PC-9 (cell line): ENCODE results near the gene CLDN16. TPM values are rescaled to one million over a fixed set of nuclear protein-coding genes. Genes with fewer than 3 reads are reported as not detected.

Experiments
- BruUV-seq: library from RNA; stranded (reverse); fragments of 400-500 nt; replicated peaks from 2 replicates; lab custom pipeline; 2021; lab: Mats Ljungman, UMichigan
- CTCF ChIA-PET: fragments of 300-600 bp; sonication (Branson Sonifier 250); formaldehyde crosslinking; loops from one replicate; lab custom pipeline; 2022; ENCODE audit warnings: antibody characterized with exemption; lab: Charles Lee
- POLR2A ChIA-PET: fragments of 300-600 bp; sonication (Branson Sonifier 250); formaldehyde crosslinking; loops from one replicate; lab custom pipeline; 2022; ENCODE audit warnings: antibody characterized with exemption; ENCODE audit not compliant: unreplicated experiment; lab: Charles Lee
- DNase-seq, 2 experiments: peaks; one replicate each; pipeline versions ENCODE4 v3.0.0 to v3.0.0-alpha.2; 2015 to 2022; ENCODE audit warnings: mixed read lengths in 1 of 2
- H2AFZ ChIP-seq: fragments of 200-600 bp; sonication (generic); 2 replicates; pipeline ENCODE4 v1.8.1; 2017; ENCODE audit warnings: antibody characterized with exemption
- H3F3A ChIP-seq: fragments of 200-600 bp; sonication (generic); 2 replicates; pipeline ENCODE4 v1.8.1; 2017; ENCODE audit warnings: antibody characterized with exemption, mild to moderate bottlenecking, low read depth; ENCODE audit not compliant: insufficient read depth
- H3K27ac ChIP-seq: fragments of 200-600 bp; sonication (generic); 2 replicates; pipeline ENCODE4 v1.6.1; 2016; ENCODE audit warnings: mixed run types
- H3K27me3 ChIP-seq: fragments of 200-600 bp; sonication (generic); 2 replicates; pipeline ENCODE4 v1.6.1; 2016; ENCODE audit warnings: low read depth, mixed run types; ENCODE audit not compliant: insufficient read depth
- H3K36me3 ChIP-seq: fragments of 200-600 bp; sonication (generic); 2 replicates; pipeline ENCODE4 v1.6.1; 2016; ENCODE audit warnings: low read depth, mixed run types
- H3K4me1 ChIP-seq: fragments of 200-600 bp; sonication (generic); replicated peaks from 2 replicates; pipeline ENCODE4 v1.6.1; 2016; ENCODE audit warnings: mixed run types; ENCODE audit not compliant: insufficient read depth
- H3K4me2 ChIP-seq: fragments of 200-600 bp; sonication (generic); 2 replicates; pipeline ENCODE4 v1.6.1; 2017; ENCODE audit warnings: mixed run types
- H3K4me3 ChIP-seq: fragments of 200-600 bp; sonication (generic); 2 replicates; pipeline ENCODE4 v1.6.1; 2016; ENCODE audit warnings: mixed run types
- H3K79me2 ChIP-seq: fragments of 200-600 bp; sonication (generic); 2 replicates; pipeline ENCODE4 v1.6.1; 2017; ENCODE audit warnings: low read depth, mixed run types
- H3K9me2 ChIP-seq: fragments of 200-600 bp; sonication (generic); 2 replicates; pipeline ENCODE4 v1.8.1; 2017; ENCODE audit warnings: mild to moderate bottlenecking; ENCODE audit not compliant: insufficient read depth
- H3K9me3 ChIP-seq: fragments of 200-600 bp; sonication (generic); 2 replicates; pipeline ENCODE4 v1.8.1; 2016; ENCODE audit warnings: low read depth; ENCODE audit not compliant: insufficient read depth
- H4K20me1 ChIP-seq: fragments of 200-600 bp; sonication (generic); 2 replicates; pipeline ENCODE4 v1.8.1; 2017; ENCODE audit not compliant: insufficient read depth
- CTCF ChIP-seq: fragments of 200-600 bp; sonication (generic); conservative IDR thresholded peaks from 2 replicates; pipeline ENCODE4 v1.6.1; 2017; ENCODE audit warnings: mixed run types, antibody characterized with exemption, mild to moderate bottlenecking, moderate library complexity
- EZH2 ChIP-seq: fragments of 200-600 bp; sonication (generic); IDR thresholded peaks from 2 replicates; pipeline ENCODE4 v1.8.0; 2017; ENCODE audit warnings: antibody characterized with exemption, low read depth
- intact Hi-C: fragments of 100-400 bp; cut with micrococcal nuclease; formaldehyde crosslinking; loops from one replicate; pipeline ENCODE4 v1.10.0; 2022; ENCODE audit not compliant: unreplicated experiment
- total RNA-seq: library from RNA; stranded (reverse); gene quantifications from 2 replicates; pipeline ENCODE4 v1.2.3, GENCODE V29; 2021

Gene CLDN16
- total RNA-seq, 1 experiment from 2014 or later, result 0.46 TPM

- no TSS peak for BruUV-seq
- POLR2A ChIA-PET, result no interaction called here
- Histone ChIP-seq H3K79me2 (no peaks in the 10 kb centered on the region), H3K27me3 (no peaks in the 10 kb centered on the region), H3K4me1 (peaks cover 49% of the 10 kb centered on the region), H3K36me3 (no peaks in the 10 kb centered on the region), H3F3A (peaks cover 19% of the 10 kb centered on the region), H3K27ac (no peak overlapping the region), H3K9me2 (no peaks in the 10 kb centered on the region), H4K20me1 (no peaks in the 10 kb centered on the region), H3K4me3 (no peak overlapping the region), H3K4me2 (no peak overlapping the region), H2AFZ (no peak overlapping the region), H3K9me3 (peaks cover 20% of the 10 kb centered on the region)
- intact Hi-C loops, result no loop called here
- CTCF ChIA-PET, result no interaction called here
- no peak for TF ChIP-seq CTCF
- no peak for TF ChIP-seq EZH2
- DNase-seq, result no peak
These were observed 16.8 kb upstream of the CLDN16 start for GRCh38 chr3:190371152-190371551.

GRCh38 chr3:190375246-190375645, 12.7 kb upstream of the CLDN16 start:
- no peaks in the 10 kb centered on the region for H3K36me3 ChIP-seq
- H3K79me2 ChIP-seq, result no peaks in the 10 kb centered on the region
- peaks cover 32% of the 10 kb centered on the region for H3K4me1 ChIP-seq
- no peak overlapping the region for H2AFZ ChIP-seq
- intact Hi-C loops, result no loop called here
- CTCF ChIA-PET, result no interaction called here
- H3K4me2 ChIP-seq, result no peak overlapping the region
- H3K9me2 ChIP-seq, result no peaks in the 10 kb centered on the region
- BruUV-seq, result no TSS peak
- H3K27me3 ChIP-seq, result no peaks in the 10 kb centered on the region
- H4K20me1 ChIP-seq, result no peaks in the 10 kb centered on the region
- H3F3A ChIP-seq, result peaks cover 7% of the 10 kb centered on the region; the same call in 1 of the 2 replicates
- POLR2A ChIA-PET, result no interaction called here
- no peak overlapping the region for H3K4me3 ChIP-seq
- H3K9me3 ChIP-seq, result peaks cover 17% of the 10 kb centered on the region
- H3K27ac ChIP-seq, result no peak overlapping the region
- TF ChIP-seq EZH2 (no peak), CTCF (no peak)
- no peak for DNase-seq

- no peak overlapping the region for H2AFZ ChIP-seq
- BruUV-seq, result no TSS peak
- H3K4me1 ChIP-seq, result peaks cover 27% of the 10 kb centered on the region
- no peaks in the 10 kb centered on the region for H3K27me3 ChIP-seq
- H3K4me3 ChIP-seq, result no peak overlapping the region
- POLR2A ChIA-PET, result no interaction called here
- H3K36me3 ChIP-seq, result no peaks in the 10 kb centered on the region
- no peak overlapping the region for H3K4me2 ChIP-seq
- H3K9me3 ChIP-seq, result peaks cover 19% of the 10 kb centered on the region
- CTCF ChIA-PET, result no interaction called here
- no peaks in the 10 kb centered on the region for H3K9me2 ChIP-seq
- no peaks in the 10 kb centered on the region for H4K20me1 ChIP-seq
- no peaks in the 10 kb centered on the region for H3K79me2 ChIP-seq
- H3K27ac ChIP-seq, result no peak overlapping the region
- H3F3A ChIP-seq, result peaks cover 3% of the 10 kb centered on the region; the same call in 1 of the 2 replicates
- intact Hi-C loops, result no loop called here
- TF ChIP-seq EZH2, result no peak
- no peak for DNase-seq
These were observed 12.3 kb upstream of the CLDN16 start for GRCh38 chr3:190375671-190376070.

- no peak overlapping the region for H2AFZ ChIP-seq
- no peak for DNase-seq
- H3K79me2 ChIP-seq, result no peaks in the 10 kb centered on the region
- peaks cover 47% of the 10 kb centered on the region for H3K4me1 ChIP-seq
- H3K9me2 ChIP-seq, result no peaks in the 10 kb centered on the region
- no peak overlapping the region for H3K27ac ChIP-seq
- peaks cover 19% of the 10 kb centered on the region for H3K9me3 ChIP-seq
- POLR2A ChIA-PET, result no interaction called here
- no peak for TF ChIP-seq CTCF
- TF ChIP-seq EZH2, result no peak
- BruUV-seq, result no TSS peak
- H4K20me1 ChIP-seq, result no peaks in the 10 kb centered on the region
- H3K27me3 ChIP-seq, result no peaks in the 10 kb centered on the region
- no peak overlapping the region for H3K4me3 ChIP-seq
- peaks cover 6% of the 10 kb centered on the region; the same call in 1 of the 2 replicates for H3F3A ChIP-seq
- H3K4me2 ChIP-seq, result no peak overlapping the region
- intact Hi-C loops, result no loop called here
- CTCF ChIA-PET, result no interaction called here
- no peaks in the 10 kb centered on the region for H3K36me3 ChIP-seq
These were observed 9.6 kb upstream of the CLDN16 start for GRCh38 chr3:190378240-190378891.
